Muscle of leg (tissue), 11 donors: ENCODE measurements around the gene UBE2O. TPM values are rescaled to one million over a fixed set of nuclear protein-coding genes. Genes with fewer than 3 reads are reported as not detected.

Experiments
- DNase-seq: peaks from one replicate; pipeline ENCODE4 v3.0.0; 2013
- H3K27ac ChIP-seq: one replicate; pipeline ENCODE4 v1.5.1; 2013; ENCODE audit warnings: mild to moderate bottlenecking, low read length, control low read depth
- H3K27me3 ChIP-seq: one replicate; pipeline ENCODE4 v1.6.1; 2013; ENCODE audit warnings: low read length; ENCODE audit not compliant: control insufficient read depth, insufficient read depth
- H3K36me3 ChIP-seq: one replicate; pipeline ENCODE4 v1.6.1; 2013; ENCODE audit warnings: low read length; ENCODE audit not compliant: control insufficient read depth, insufficient read depth
- H3K4me1 ChIP-seq: one replicate; pipeline ENCODE4 v1.6.1; 2013; ENCODE audit warnings: low read length; ENCODE audit not compliant: control insufficient read depth, insufficient read depth
- H3K4me3 ChIP-seq: one replicate; pipeline ENCODE4 v1.5.1; 2013; ENCODE audit warnings: low read length, control low read depth
- H3K9me3 ChIP-seq: replicated peaks from 2 replicates; pipeline ENCODE4 v1.6.1; 2013; ENCODE audit warnings: low read depth, low read length; ENCODE audit not compliant: control insufficient read depth
- WGBS: methylation state at CpG from one replicate; pipeline ENCODE4 v1.1.5; 2013; ENCODE audit warnings: missing lambda C conversion rate; ENCODE audit not compliant: insufficient coverage; 5-methylcytosine and 5-hydroxymethylcytosine counted together
- polyA plus RNA-seq, 8 donors: library from polyadenylated mRNA; unstranded; fragments of 120-200 nt; gene quantifications; one replicate each; pipeline versions ENCODE4 v1.2.1 to v1.2.3, GENCODE V29; 2013; ENCODE audit warnings: inconsistent platforms in 1 of 8, low replicate concordance in 1 of 8; ENCODE audit not compliant: insufficient read length in 8 of 8, insufficient read depth in 1 of 8
- total RNA-seq: library from RNA; stranded (reverse); fragments of 120-200 nt; gene quantifications from one replicate; pipeline ENCODE4 v1.2.4, GENCODE V29; 2013

UBE2O gene
- total and polyA plus RNA-seq, 9 donors, result 11.1 to 20.4 (median 16.9) TPM

DNA sequence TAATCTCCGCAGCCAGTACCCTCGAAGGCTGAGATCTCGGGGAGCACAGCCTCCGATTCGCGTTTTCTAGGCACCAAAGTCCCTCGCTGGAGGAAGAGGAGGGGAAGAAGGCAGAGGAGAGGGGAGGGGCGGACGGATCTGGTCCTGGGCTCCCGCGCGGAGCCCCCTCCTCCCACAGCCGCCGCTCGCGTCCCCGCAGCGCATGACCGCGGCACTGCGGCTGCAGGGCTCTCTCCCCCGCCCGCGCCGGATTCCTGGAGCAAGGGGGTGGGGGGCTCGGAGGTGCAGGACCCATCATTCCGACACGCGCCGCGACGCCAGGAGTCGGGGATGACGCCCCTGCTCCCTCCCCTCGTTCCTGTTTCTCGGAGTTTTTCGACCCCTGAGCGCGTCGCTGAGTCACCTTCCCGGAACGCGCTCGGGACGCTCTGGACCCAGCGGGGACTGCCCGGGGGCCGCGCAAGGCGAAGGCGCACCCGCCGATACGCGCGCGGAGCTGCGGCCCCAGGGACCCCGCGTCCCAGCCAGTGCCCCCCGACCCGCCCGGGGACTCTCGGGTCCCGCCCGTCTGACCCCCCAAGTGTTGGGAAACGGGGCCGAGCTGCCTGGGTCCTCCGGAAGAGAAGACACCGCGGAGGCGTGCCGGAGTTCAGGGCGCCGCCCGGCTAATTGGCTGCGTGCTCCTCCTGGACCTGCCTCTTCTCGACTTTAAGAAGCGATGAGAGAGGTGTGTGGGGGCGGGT is 70.0 kb downstream of the UBE2O start:
- peak; percentile 57 for DNase-seq
- Histone ChIP-seq H3K9me3 (no peaks in the 10 kb centered on the region), H3K4me1 (peaks cover 40% of the 10 kb centered on the region), H3K36me3 (no peaks in the 10 kb centered on the region), H3K27ac (no peak overlapping the region), H3K4me3 (peak overlapping the region; percentile 54), H3K27me3 (peaks cover 36% of the 10 kb centered on the region)
- WGBS, result under 1% methylated on average over 58 of the region's 80 CpGs

DNA sequence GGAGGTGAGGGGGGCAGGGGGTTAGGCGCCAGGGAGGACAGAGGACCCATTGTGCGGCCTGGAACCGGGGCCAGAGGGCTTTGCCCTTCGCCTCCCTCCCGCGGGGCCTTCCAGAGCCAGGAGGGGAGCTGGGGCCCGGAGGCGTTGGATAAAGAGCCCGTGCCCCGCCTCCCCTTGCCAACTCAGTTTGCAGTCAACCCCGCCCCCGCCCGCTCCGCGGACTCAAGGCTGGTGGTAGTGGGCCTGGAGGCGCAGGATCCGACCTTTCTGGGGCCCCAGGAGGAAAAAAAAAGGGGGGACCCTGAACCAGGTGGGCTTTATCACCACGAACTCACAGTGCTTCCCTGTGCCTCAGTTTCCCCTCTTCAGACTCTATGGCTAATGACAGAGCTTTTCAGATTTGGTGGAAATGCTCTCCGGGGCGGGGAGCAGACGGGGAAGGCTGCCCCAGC is 70.6 kb downstream of the UBE2O start:
- 21% methylated on average over 10 of the region's 21 CpGs for WGBS

DNA sequence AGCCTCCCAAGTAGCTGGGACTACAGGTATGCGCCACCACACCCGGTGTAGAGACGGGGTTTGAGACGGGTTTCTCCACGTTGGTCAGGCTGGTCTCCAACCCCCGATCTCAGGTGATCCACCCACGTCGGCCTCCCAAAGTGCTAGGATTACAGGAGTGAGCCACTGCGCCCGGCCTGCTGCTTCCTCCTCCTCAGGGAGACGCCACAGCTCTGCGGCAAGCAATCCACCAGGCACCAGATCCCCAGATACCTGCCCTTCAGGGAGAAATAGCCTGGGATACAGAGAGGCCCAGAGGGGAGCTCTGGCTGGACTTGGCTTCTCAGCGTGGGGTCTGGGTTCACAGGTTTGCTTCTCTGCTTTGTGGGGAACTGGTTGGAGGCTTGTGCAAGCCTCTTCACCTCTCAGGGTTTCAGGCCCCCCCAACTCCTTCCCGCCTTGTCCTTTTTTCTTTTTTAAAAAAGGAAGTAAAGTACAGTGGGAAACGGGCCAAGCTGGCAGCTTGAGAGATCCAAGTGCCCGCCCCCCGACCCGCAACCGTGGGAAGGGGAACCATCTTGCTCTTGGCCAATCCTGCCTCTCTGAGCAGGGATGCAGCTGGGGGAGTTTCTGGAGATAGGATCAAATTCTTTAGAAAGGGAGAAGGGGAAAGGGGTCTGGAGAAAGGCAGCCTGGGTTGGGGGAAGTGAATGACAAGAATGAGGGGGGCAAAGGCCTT is 71.2 kb downstream of the UBE2O start:
- WGBS, result 60% methylated on average over 14 of the region's 19 CpGs
- Histone ChIP-seq H3K27me3 (peaks cover 36% of the 10 kb centered on the region), H3K4me1 (peaks cover 42% of the 10 kb centered on the region)

More for the DNA sequence above, 70.6 kb downstream of the UBE2O start:
- Histone ChIP-seq H3K36me3 (no peaks in the 10 kb centered on the region), H3K27me3 (peaks cover 36% of the 10 kb centered on the region), H3K27ac (no peak overlapping the region), H3K4me3 (peak overlapping the region; percentile 54), H3K4me1 (peaks cover 40% of the 10 kb centered on the region), H3K9me3 (no peaks in the 10 kb centered on the region)
- no peak for DNase-seq

DNA sequence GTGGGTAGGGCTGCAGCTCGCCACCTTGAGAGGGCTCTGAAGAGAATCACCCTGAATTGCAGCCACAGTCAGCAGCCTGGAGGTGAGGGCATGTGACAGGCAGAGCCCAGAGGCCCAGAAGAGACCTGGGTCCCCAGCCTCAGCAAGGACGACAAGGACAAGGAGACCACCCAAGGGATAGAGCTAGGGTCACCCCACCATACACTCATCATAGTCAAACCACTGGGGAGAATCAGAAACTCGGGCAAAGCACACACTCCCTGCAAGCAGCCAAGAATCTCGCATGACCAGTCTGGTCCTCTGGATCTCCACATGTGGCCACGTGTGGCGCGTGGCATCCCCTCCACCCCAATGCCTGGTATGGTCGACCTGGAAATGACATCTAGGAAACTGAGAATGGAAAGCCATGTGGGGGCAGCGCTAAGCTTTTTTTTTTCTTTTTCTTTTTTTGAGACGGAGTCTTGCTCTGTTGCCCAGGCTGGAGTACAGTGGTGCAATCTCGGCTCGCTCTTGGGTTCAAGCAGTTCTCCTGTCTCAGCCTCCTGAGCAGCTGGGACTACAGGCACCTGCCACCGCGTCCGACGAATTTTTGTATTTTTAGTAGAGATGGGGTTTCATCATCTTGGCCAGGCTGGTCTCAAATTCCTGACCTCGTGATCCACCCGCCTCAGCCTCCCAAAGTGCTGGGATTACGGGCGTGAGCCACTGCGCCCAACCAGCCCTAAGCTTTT is 73.1 kb downstream of the UBE2O start:
- H3K27me3 ChIP-seq, result peaks cover 20% of the 10 kb centered on the region
- 77% methylated on average over 9 of the region's 21 CpGs for WGBS
- no peaks in the 10 kb centered on the region for H3K9me3 ChIP-seq
- no peak for DNase-seq
- H3K36me3 ChIP-seq, result no peaks in the 10 kb centered on the region
- no peak overlapping the region for H3K4me3 ChIP-seq
- H3K4me1 ChIP-seq, result peaks cover 36% of the 10 kb centered on the region
- no peak overlapping the region for H3K27ac ChIP-seq

More for the DNA sequence above, 71.2 kb downstream of the UBE2O start:
- Histone ChIP-seq H3K4me3 (no peak overlapping the region), H3K9me3 (no peaks in the 10 kb centered on the region), H3K36me3 (no peaks in the 10 kb centered on the region), H3K27ac (no peak overlapping the region)
- peak; percentile 62 for DNase-seq

DNA sequence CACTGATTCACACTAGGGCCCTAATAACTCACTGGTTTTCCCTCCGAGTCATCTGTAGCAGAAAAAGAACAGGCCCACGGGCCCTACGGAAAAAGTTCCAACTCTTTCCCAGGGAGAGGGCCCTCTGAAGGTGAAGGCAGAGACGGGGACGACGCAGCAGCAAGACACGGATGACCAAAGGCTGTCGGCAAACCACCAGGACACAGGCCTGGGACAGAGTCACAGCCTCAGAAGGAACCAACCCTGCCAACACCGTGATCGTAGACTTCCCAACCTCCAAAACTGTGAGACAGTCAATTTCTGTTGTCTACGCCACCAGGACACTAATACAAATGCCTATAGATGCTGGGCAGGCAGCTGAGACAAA is 73.7 kb downstream of the UBE2O start:
- no peaks in the 10 kb centered on the region for H3K9me3 ChIP-seq
- H3K4me3 ChIP-seq, result no peak overlapping the region
- no peak for DNase-seq
- H3K27ac ChIP-seq, result no peak overlapping the region
- H3K36me3 ChIP-seq, result no peaks in the 10 kb centered on the region
- H3K27me3 ChIP-seq, result peaks cover 18% of the 10 kb centered on the region
- WGBS, result 86% methylated on average over 8 of the region's 11 CpGs
- peaks cover 33% of the 10 kb centered on the region for H3K4me1 ChIP-seq

DNA sequence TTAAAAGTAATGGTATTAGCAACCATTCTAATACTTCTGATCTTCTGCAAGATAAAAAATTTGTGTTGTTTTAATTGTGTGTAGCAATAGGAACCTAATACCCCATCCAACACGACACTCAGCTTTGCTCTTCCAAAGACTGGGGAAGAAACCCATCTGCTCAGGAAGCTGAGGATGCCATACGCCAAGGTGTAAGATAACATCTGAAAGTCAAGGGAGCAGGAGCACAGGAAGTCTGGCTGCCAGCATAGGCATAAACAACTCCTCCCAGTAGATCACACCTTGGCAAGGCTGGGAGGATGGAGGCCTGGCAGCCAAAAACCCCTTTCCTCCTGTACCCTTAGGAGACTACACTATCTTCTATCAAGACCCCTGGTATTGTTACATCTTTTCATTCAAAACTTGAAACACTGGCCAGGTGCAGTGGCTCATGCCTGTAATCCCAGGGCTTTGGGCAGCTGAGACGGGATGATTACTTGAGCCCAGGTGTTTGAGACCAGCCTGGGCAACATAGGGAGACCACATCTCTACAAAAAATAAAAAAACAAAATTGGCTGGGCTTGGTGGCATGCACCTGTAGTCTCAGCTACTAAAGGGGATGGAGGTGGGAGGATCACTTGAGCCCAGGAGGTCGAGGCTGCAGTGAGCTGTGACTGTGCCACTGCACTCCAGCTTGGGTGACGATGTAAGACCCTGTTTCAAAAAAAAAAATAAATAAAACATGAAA is 74.2 kb downstream of the UBE2O start:
- H3K36me3 ChIP-seq, result no peaks in the 10 kb centered on the region
- H3K9me3 ChIP-seq, result no peaks in the 10 kb centered on the region
- H3K4me1 ChIP-seq, result peaks cover 31% of the 10 kb centered on the region
- DNase-seq, result no peak
- no peak overlapping the region for H3K4me3 ChIP-seq
- no peak overlapping the region for H3K27ac ChIP-seq
- H3K27me3 ChIP-seq, result peaks cover 16% of the 10 kb centered on the region
- WGBS, result no CpG with 5 or more reads among the region's 5 CpGs

DNA sequence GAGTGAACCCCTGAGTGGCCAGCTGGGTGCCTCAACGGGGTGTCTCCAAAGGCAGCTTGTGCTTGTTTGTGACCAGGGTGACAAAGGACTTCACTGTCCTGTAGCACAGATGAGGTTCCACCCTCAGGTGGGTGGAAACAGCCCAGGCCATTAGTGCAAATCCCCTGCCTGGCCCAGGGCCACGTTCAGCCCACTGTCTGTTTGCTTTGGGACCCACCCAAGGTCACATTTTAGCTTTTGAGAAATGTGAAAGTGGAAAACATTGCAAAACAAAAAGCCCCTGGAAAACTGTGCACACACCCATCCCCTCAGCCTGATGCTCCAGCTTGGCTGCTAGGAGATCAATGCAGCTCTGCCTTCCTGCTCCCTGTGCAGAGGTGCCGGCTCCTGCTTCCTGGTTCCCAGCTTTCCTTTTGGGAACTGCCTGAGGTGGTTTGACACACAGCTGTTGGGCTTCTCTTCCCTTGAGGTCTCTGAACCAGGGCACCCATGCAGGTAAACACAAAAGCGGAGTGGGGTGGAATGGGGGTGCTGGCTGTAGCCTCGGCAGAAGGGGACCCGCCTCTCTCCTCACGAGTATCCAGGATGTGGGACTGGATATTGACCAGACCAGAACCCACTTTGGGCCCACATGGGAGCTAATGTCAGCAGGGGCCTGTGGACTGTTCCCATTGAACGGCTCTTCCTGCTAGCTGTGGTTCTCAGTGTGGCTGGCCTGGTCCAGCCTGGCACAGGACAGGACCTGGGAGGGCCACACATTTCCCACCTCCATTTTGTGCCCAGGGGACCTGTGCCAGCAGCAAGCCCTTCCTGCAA is 76.4 kb downstream of the UBE2O start:
- no peaks in the 10 kb centered on the region for H3K9me3 ChIP-seq
- WGBS, result 57% methylated on average over 5 of the region's 8 CpGs
- H3K27ac ChIP-seq, result peak overlapping the region; percentile 13
- H3K27me3 ChIP-seq, result no peaks in the 10 kb centered on the region
- H3K36me3 ChIP-seq, result no peaks in the 10 kb centered on the region
- DNase-seq, result peak; percentile 49
- H3K4me3 ChIP-seq, result no peak overlapping the region
- H3K4me1 ChIP-seq, result peaks cover 15% of the 10 kb centered on the region

DNA sequence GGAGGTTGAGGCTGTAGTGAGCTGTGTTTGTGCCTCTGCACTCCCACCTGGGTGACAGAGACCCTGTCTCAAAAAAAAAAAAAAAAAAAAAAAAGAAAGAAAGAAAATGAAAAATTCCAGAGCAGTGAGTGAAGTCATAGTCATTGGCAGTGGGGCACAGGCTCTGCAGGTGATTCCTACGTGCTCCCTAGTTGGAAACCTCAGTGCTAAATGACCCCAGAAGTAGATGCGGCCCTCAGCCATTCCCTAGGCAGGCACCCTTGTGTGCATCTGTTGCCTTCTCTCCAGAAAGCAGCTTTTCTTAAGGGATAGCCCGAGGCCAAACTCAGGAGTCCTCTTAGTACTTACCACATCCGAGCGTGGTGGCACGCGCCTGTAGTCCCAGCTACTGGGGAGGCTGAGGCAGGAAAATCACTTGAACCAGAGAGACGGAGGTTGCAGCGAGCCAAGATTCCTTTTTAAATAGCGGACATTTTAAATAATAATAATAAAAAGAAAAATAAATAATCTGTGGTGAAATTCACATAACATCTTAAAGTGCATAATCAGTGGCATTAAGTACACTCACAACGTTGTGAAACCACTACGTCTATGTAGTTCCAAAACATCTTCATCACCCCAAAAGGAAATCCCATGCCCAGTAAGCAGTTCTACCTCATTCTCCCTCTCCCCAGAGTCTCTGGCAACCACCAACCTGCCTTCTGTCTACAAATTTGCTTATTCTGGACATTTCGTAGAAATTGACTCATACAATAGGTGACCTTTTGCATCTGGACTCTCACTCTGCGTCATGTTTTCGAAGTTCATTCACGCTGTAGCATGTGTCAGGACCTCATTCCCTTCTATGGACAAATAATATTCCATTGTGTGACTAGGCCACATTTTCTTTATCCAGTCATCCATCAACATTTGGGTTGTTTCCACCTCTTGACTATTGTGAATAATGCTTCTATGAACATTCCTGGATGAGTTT is 81.0 kb downstream of the UBE2O start:
- DNase-seq, result no peak
- Histone ChIP-seq H3K27me3 (no peaks in the 10 kb centered on the region), H3K9me3 (no peaks in the 10 kb centered on the region), H3K36me3 (no peaks in the 10 kb centered on the region), H3K4me1 (peaks cover 43% of the 10 kb centered on the region), H3K4me3 (no peak overlapping the region), H3K27ac (no peak overlapping the region)
- 81% methylated on average over 6 of the region's 16 CpGs for WGBS
